GM12878 (cell line): ENCODE results near the gene ANXA4. TPM values are rescaled to one million over a fixed set of nuclear protein-coding genes. Genes with fewer than 3 reads are reported as not detected.

ENCODE experiments used
- ATAC-seq: fragments of 200-7000 bp; cut with Tn5 transposase; 3 replicates; pipeline ENCODE4 v1.9.1; 2020; ENCODE audit warnings: mild to moderate bottlenecking, moderate library complexity
- BruUV-seq: library from RNA; stranded (reverse); fragments of 400-500 nt; replicated peaks from 2 replicates; lab custom pipeline; 2021; lab: Mats Ljungman, UMichigan
- CTCF ChIA-PET: fragments of 300-600 bp; sonication (Branson Sonifier 250); formaldehyde crosslinking; extraction: SDS; loops from one replicate; lab custom pipeline; 2021; ENCODE audit warnings: inconsistent platforms; lab: Yijun Ruan, JAX
- POLR2A ChIA-PET: fragments of 350-600 bp; formaldehyde crosslinking; extraction: SDS; loops from one replicate; lab custom pipeline; 2021; ENCODE audit warnings: inconsistent platforms; lab: Charles Lee
- RAD21 ChIA-PET: fragments of 300-600 bp; sonication (Branson Sonifier 250); formaldehyde crosslinking; loops from one replicate; lab custom pipeline; 2023; ENCODE audit warnings: antibody characterized with exemption; ENCODE audit not compliant: unreplicated experiment; lab: Charles Lee
- SMC1A ChIA-PET: fragments of 300-600 bp; sonication (Branson Sonifier 250); formaldehyde crosslinking; loops from one replicate; lab custom pipeline; 2023; ENCODE audit not compliant: unreplicated experiment, uncharacterized antibody; lab: Charles Lee
- DNase-seq: peaks from one replicate; pipeline ENCODE4 v3.0.0-alpha.2; 2011; ENCODE audit warnings: low read depth, low spot score
- FAIRE-seq: peaks from 3 replicates; lab custom pipeline; 2011; peaks lifted over from hg19 to GRCh38; lab: Jason Lieb, UNC
- H2AFZ ChIP-seq: 2 replicates; pipeline ENCODE4 v1.6.0; 2011; ENCODE audit warnings: low read depth, low read length, control low read depth; ENCODE audit not compliant: control insufficient read depth
- H3K27ac ChIP-seq: 2 replicates; pipeline ENCODE4 v1.5.1; 2011; ENCODE audit warnings: control low read depth; ENCODE audit not compliant: control insufficient read depth, insufficient read depth
- H3K27me3 ChIP-seq, 2 experiments: replicated peaks in 1 of 2; 2 replicates each; pipeline versions ENCODE4 v1.6.0 to v1.6.1; 2011; ENCODE audit warnings: low read length in 1 of 2; ENCODE audit not compliant: control insufficient read depth in 2 of 2, insufficient read depth in 2 of 2
- H3K36me3 ChIP-seq, 2 experiments: 2 replicates each; pipeline ENCODE4 v1.5.1; 2011; ENCODE audit warnings: low read length in 1 of 2; ENCODE audit not compliant: control insufficient read depth in 2 of 2, insufficient read depth in 2 of 2
- H3K4me1 ChIP-seq: 2 replicates; pipeline ENCODE4 v1.6.1; 2011; ENCODE audit warnings: mild to moderate bottlenecking, low read length, moderate library complexity, mixed read lengths; ENCODE audit not compliant: control insufficient read depth, insufficient read depth
- H3K4me2 ChIP-seq: 2 replicates; pipeline ENCODE4 v1.6.0; 2011; ENCODE audit warnings: control low read depth; ENCODE audit not compliant: control insufficient read depth, insufficient read depth
- H3K4me3 ChIP-seq: fragments of 200-600 bp; sonication (generic); 2 replicates; pipeline ENCODE4 v1.5.1; 2016
- H3K79me2 ChIP-seq: 2 replicates; pipeline ENCODE4 v1.6.0; 2011; ENCODE audit warnings: low read length; ENCODE audit not compliant: control insufficient read depth, insufficient read depth
- H3K9ac ChIP-seq: 2 replicates; pipeline ENCODE4 v1.8.0; 2011; ENCODE audit warnings: low read length, control low read depth, mixed read lengths; ENCODE audit not compliant: control insufficient read depth, insufficient read depth
- H3K9me3 ChIP-seq: replicated peaks from 3 replicates; pipeline ENCODE4 v1.5.1; 2011; ENCODE audit warnings: mild to moderate bottlenecking, low read length; ENCODE audit not compliant: control insufficient read depth, insufficient read depth
- H4K20me1 ChIP-seq: 2 replicates; pipeline ENCODE4 v1.6.0; 2011; ENCODE audit not compliant: control insufficient read depth, insufficient read depth
- BHLHE40 ChIP-seq, 2 experiments: fragments of 450-650 bp in 1 of 2; IDR thresholded peaks; 2 replicates each; pipeline ENCODE4 v1.6.1; 2011 to 2017; ENCODE audit warnings: low read depth in 2 of 2, borderline replicate concordance in 1 of 2, improper control_type of control experiment in 1 of 2, low read length in 1 of 2, mild to moderate bottlenecking in 1 of 2
- CEBPB ChIP-seq, 2 experiments: fragments of 150-350 bp in 1 of 2; IDR thresholded peaks; 2 replicates each; pipeline ENCODE4 v1.6.1; 2012 to 2014; ENCODE audit warnings: low read depth in 2 of 2, low read length in 2 of 2, borderline replicate concordance in 1 of 2, inconsistent platforms in 1 of 2
- CHD1 ChIP-seq: IDR thresholded peaks from 2 replicates; pipeline ENCODE4 v1.6.1; 2012; ENCODE audit warnings: low read depth, low read length, improper control_type of control experiment
- E2F8 ChIP-seq: fragments of 450-650 bp; IDR thresholded peaks from 2 replicates; pipeline ENCODE4 v1.6.1; 2018; ENCODE audit warnings: mild to moderate bottlenecking, low read depth, moderate library complexity; ENCODE audit not compliant: partially characterized antibody
- E4F1 ChIP-seq: fragments of 450-650 bp; IDR thresholded peaks from 2 replicates; pipeline ENCODE4 v1.6.1; 2018; ENCODE audit warnings: borderline replicate concordance, mild to moderate bottlenecking; ENCODE audit not compliant: partially characterized antibody
- HCFC1 ChIP-seq: fragments of 150-350 bp; IDR thresholded peaks from 2 replicates; pipeline ENCODE4 v1.6.1; 2014; ENCODE audit warnings: low read length
- IRF3 ChIP-seq: fragments of 450-650 bp; IDR thresholded peaks from 2 replicates; pipeline ENCODE4 v1.6.1; 2014; ENCODE audit warnings: mild to moderate bottlenecking
- MTA2 ChIP-seq: fragments of 450-650 bp; IDR thresholded peaks from 2 replicates; pipeline ENCODE4 v1.6.1; 2016; ENCODE audit warnings: low read depth, mild to moderate bottlenecking, moderate library complexity
- SP1 ChIP-seq: IDR thresholded peaks from one replicate; pipeline ENCODE4 v1.6.1; 2011; ENCODE audit warnings: low read depth, low read length
- YY1 ChIP-seq: IDR thresholded peaks from 2 replicates; pipeline ENCODE4 v1.6.1; 2011; ENCODE audit warnings: low read depth, mild to moderate bottlenecking, low read length
- ZNF217 ChIP-seq: fragments of 450-650 bp; IDR thresholded peaks from 2 replicates; pipeline ENCODE4 v1.6.1; 2017; ENCODE audit warnings: antibody characterized with exemption, mild to moderate bottlenecking
- ZNF24 ChIP-seq: fragments of 450-650 bp; IDR thresholded peaks from 2 replicates; pipeline ENCODE4 v1.6.1; 2017; ENCODE audit warnings: antibody characterized with exemption, mild to moderate bottlenecking
- WGBS: methylation state at CpG from one replicate; pipeline ENCODE4 v1.1.6; 2016; ENCODE audit warnings: low lambda C conversion rate; ENCODE audit not compliant: insufficient replicate concordance, insufficient coverage; ENCODE audit errors: missing lambda C conversion rate; 5-methylcytosine and 5-hydroxymethylcytosine counted together
- in situ Hi-C: fragments of 300-500 bp; cut with MboI; formaldehyde crosslinking; loops from 9 replicates; pipeline ENCODE4 v1.14.3; 2018; ENCODE audit warnings: mixed read lengths
- intact Hi-C: fragments of 100-400 bp; cut with micrococcal nuclease; formaldehyde crosslinking; loops from one replicate; pipeline ENCODE4 v1.14.2; 2022; ENCODE audit not compliant: unreplicated experiment
- polyA plus RNA-seq, 11 experiments: library from polyadenylated mRNA; depleted of rRNA in 4 of 11; unstranded in 6 of 11; stranded (reverse) in 5 of 11; fragments of >200 nt; fragmentation: Nextera tagmentation in 4 of 11; fragmentation: Illumina TruSeq in 1 of 11; extraction: Ambion mirVana in 4 of 11; extraction: Trizol in 1 of 11; gene quantifications; 1 replicate in 1 of 11; 2 replicates in 10 of 11; pipeline versions ENCODE4 v1.2.1 to v1.2.3, GENCODE V29; 2011 to 2016; ENCODE audit warnings: inconsistent platforms in 2 of 11, missing spikeins in 2 of 11, low read depth in 1 of 11
- total RNA-seq, 4 experiments: library from RNA; depleted of rRNA in 3 of 4; stranded (reverse); fragments of >200 nt in 3 of 4; fragmentation: Illumina TruSeq in 1 of 4; extraction: Trizol in 1 of 4; gene quantifications; 2 replicates each; pipeline versions ENCODE4 v1.2.1 to v1.2.3, GENCODE V29; 2013 to 2021

Gene ANXA4
- total and polyA plus RNA-seq, 10 of the 15 experiments (the other 5 are each of a cell fraction or from before 2014, with no cell fraction given): 16.3 to 97.2 (median 71.0) TPM

GRCh38 chr2:69858261-69858660 lies 116.3 kb downstream of the ANXA4 start:
- H4K20me1 ChIP-seq: no peaks in the 10 kb centered on the region
- FAIRE-seq: no peak
- no peak for ATAC-seq
- H3K9ac ChIP-seq: no peak overlapping the region
- no TSS peak for BruUV-seq
- no peak overlapping the region for H2AFZ ChIP-seq
- H3K36me3 ChIP-seq: no peaks in the 10 kb centered on the region; a peak in 2 of 4 replicates
- no peaks in the 10 kb centered on the region for H3K9me3 ChIP-seq
- H3K79me2 ChIP-seq: no peaks in the 10 kb centered on the region
- 100% methylated on average over 2 of the region's 2 CpGs for WGBS
- no peak overlapping the region for H3K4me3 ChIP-seq
- H3K4me1 ChIP-seq: no peaks in the 10 kb centered on the region
- intact Hi-C loops (no loop called here), in situ Hi-C loops (no loop called here)
- no peak overlapping the region for H3K4me2 ChIP-seq
- H3K27me3 ChIP-seq: no peaks in the 10 kb centered on the region
- ChIA-PET RAD21 (no interaction called here), POLR2A (interaction anchor here (0.8 to 1.4 kb wide), 2 partner anchors 15 to 33 kb away, joined by 3 read pairs; no protein-coding TSS in a partner anchor), CTCF (interaction anchor here (0.9 to 2.6 kb wide), 2 partner anchors 134 to 142 kb away, joined by 3 to 17 read pairs; no protein-coding TSS in a partner anchor), SMC1A (interaction anchor here (0.9 to 1.1 kb wide), 3 partner anchors 11 to 142 kb away, joined by 3 read pairs; partner anchors contain the start of gene MXD1)
- no peak overlapping the region for H3K27ac ChIP-seq
- no peak for DNase-seq
- TF ChIP-seq BHLHE40 (IDR thresholded peaks at IDR 0.05; ENCODE audit: borderline replicate concordance in 1 of 2, low read depth in 2 of 2, low read length in 1 of 2) (no peak), ZNF24 (no peak), E4F1 (no peak), CEBPB (IDR thresholded peaks at IDR 0.05; ENCODE audit: borderline replicate concordance in 1 of 2, low read depth in 2 of 2, low read length in 2 of 2) (no peak), HCFC1 (no peak), SP1 (no peak), MTA2 (no peak), E2F8 (no peak), ZNF217 (no peak), CHD1 (no peak), YY1 (no peak), IRF3 (no peak)
